ENCODE measurements around the gene PANK4.
A peak's percentile ranks its signal among the peaks of the same experiment; 100 is the strongest.
"Not testable (repeated sequence)": the region's sequence is repeated elsewhere in the genome, so short reads cannot be mapped to it uniquely, and the experiment has no call there.

The PANK4 gene

GRCh38 chr1:2525920-2526823, at the start of gene PANK4:
Gene PANK4 (minus strand): TSS chr1:2526596. CDS start chr1:2526587, 9 bp downstream.
- DNase-seq (ENCODE audit: low spot score) = peak; percentile 96

DNA sequence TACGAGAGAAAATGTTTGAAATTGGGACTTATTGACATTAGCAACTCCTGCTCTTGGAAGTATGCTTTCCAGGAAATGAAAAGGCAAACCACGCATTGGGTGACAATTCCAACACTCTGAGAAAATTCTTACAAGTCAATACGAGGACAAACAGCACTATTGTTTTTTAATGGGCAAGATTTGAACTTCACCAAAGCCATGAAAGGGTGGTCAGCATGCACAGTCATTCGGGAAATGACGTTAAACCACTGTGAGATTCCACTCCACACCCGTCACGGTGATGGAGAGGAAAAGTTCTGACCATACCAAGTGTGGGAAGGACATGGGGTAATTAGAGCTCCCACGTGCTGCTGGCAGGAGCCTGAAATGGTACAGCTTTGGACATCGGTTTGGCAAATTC, 48.0 kb upstream of the PANK4 start:
- no peak for DNase-seq (ENCODE audit: low spot score)

DNA sequence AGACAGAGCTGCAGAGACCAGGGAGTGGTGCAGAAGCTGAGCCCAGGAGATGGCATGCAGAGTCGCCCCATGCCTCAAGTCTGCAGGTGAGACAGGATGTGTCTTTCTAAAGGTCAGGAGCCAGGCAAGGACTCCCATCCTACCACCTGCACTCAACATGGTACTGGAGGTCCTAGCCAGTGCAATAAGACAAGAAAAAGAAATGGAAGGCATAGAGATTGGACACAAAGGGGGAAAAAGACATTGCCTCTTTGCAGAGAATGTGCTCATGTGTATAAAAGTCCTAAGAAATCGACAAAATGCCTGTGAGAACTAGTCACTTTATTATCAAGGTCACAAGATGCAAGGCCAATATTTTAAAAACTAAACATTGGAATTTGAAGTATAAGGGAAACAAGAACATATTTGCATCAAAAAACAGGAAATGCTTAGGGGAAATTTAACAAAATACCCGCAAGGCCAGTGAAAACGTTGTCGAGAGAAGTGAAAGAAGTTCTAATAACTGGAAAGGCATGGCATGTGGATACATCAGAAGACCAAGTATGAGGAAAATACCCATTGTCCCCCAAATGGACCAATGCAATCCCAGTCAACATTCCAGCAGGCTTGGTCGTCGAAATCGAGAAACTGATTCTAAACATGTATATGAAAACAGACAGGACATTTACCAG, 47.0 kb upstream of the PANK4 start:
- DNase-seq (ENCODE audit: low spot score) = no peak

DNA sequence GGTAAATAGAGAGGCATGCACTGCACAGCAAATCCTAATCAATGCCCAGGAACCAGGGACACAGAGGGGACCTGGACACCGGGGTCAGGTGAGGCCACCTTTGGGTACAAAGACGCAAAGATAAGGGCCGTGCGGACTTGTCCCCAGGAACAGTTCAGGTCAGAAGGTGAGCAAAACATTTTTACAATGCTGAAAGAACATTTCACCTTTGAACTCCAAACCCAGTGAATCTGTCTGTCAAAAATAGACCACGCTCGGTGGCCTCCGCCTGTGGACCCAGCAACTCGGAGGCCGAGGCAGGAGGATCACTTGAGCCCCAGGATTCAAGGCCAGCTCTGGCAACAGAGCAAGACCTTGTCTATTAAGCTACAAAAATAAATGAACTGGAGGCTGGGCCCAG, 45.0 kb upstream of the PANK4 start:
- no peak for DNase-seq (ENCODE audit: low spot score)

DNA sequence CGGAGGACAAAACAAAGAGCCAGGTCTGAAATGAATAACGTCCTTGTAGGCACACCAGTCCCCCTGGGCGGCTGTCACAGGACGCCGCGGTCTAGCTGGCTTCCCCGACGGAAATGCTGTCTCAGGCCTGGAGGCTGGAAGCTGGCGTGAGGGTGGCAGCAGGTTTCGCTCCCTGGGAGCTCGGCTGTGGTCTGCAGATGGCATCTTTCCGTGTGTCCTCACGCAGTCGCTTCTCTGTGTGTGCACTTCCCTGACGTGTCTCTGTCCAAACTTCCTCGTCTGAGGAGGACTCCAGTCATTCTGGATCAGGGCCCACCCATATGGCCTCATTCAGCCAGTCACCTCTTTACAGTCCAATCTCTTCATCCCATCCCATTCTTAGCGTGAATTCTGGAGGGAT, 43.9 kb upstream of the PANK4 start:
- no peak for DNase-seq (ENCODE audit: low spot score)

- DNase-seq (ENCODE audit: low spot score) = not testable (repeated sequence)
These were observed 43.3 kb upstream of the PANK4 start for GRCh38 chr1:2569703-2570102.

DNA sequence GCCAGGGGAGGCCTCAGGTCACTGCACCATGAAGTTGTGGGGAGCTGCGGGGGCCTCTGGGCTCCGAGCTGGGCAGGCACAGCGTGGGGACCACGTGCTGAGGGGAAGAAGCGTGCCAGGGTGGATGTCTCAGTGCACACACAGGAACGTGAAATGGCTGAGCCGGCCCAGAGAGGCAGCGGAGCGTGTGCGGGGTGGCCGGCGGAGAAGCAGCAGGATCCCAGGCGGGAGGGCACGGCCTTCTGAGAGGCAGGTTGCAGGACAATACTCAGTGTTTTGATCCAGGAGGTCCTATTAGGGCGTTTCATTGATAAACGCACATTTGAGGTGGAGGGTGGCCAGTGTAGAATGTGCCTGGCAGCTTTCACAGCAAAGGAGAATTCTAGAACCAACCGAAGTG, 42.7 kb upstream of the PANK4 start:
- no peak for DNase-seq (ENCODE audit: low spot score)

DNA sequence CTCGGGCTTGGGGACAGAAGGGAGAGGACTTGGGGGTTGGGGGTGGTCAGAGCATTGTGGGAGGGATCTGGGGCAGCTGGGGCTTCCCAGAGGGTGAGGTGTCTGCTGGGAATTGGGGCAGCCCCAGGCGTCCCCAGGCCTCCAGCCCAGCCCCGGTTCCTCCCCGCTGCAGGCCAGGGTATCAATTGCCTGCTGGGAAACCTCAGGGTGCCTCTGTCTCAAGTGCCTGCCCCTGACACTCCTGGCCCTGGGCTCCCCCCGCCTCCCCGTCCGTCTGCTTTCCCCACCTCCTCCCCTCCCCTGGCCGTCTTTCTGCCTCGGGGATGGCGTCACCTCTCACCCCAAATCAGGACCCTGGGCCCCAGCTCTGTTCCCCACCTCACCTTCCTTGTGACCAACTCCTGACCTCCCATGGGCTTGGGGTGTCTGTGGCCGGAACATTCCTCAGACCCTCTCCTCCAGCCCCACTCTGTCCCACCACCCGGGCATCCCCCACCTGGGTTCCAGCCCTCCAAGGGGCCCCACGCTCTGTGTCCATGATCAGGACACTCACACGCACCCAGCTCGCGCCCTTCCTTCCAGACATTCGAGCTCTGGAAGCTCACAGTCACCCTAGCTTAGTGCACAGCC, 41.9 kb upstream of the PANK4 start:
- DNase-seq (ENCODE audit: low spot score) = not testable (repeated sequence)

- DNase-seq (ENCODE audit: low spot score) = no peak
These were observed 40.8 kb upstream of the PANK4 start for GRCh38 chr1:2567083-2567679.

DNA sequence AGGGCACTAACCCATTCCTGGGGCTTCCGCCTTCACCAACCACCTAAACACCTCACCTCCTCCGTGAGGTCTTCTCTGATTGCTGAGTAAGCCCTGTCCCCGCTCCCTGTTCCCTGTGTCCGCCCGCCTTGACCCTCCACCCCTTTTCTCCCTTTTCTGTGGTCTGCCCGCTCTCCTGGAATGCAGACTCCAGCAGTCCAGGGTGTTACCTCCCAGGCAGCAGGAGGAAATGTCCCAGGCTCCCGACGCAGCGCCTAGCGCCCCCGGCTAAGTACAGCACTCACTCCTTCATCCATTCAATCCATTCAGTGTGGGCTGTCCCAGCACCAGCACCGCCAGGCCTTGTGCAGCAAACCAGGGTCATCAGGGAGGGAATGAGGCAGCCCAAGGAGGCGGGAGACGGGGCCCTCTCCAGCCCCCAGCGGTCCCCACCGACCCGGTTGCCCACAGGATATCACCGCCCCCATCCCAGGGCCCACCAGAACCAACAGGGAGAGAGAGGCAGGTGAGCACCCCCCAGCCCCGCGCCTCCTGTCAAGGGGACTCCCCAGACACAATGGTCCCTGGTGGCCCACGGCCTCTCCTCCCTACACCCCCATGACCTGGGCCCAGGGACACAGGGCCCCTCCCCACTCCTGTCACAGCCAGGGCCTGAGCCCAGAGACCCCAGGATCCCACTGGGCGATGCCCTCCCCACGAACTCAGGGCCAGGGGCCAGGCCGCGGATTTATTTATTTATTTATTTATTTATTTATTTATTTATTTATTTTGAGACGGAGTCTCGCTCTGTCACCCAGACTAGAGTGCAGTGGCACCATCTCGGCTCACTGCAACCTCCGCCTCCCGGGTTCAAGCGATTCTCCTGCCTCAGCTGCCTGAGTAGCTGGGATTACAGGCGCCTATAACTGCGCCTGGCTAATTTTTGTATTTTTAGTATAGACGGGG, 40.0 kb upstream of the PANK4 start:
- no peak for DNase-seq (ENCODE audit: low spot score)

- DNase-seq (ENCODE audit: low spot score) = no peak
These were observed 38.5 kb upstream of the PANK4 start for GRCh38 chr1:2564815-2565374.

DNA sequence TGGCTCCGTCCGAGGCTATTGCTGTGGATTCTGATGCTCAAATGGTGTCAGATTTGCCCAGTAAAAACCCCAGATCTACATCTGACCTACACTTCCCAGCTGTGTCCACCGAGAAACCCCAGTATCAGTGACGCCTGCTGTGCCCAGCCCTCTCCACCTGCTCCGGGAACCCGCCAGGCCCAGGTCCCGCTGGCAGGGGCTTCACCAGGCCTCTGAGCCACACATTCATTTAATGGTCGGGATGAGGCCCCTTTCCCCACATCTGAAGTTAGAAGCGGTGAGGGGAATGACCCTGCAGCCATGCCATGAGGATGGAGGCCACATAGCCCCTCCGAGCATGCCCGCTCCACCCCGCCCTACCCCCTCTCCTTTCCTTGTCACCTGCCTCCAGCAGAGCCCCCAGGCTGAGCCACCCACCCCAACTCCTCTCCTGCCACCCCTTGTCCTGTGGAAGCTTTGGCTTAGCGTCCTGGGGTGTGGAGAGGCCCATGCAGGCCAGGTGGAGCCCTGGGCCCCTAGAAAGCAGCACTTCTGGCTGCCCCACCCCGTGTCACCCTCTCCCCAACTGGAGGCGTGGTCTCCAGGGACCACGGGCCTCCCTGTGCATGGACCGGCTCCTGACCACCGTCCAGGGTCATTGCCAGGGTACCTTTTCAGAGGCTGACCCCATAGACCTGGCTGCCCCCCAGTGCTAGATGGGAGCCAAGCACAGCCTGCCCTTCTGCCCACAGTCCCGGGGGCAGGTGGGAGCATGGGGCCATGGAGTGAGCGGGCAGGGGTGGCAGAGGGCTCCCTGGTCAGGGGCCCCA, 37.8 kb upstream of the PANK4 start:
- no peak for DNase-seq (ENCODE audit: low spot score)

- DNase-seq (ENCODE audit: low spot score) = no peak
These were observed 36.8 kb upstream of the PANK4 start for GRCh38 chr1:2563205-2563604.

GRCh38 chr1:2561898-2562895, 35.8 kb upstream of the PANK4 start:
- DNase-seq (ENCODE audit: low spot score) = no peak

GRCh38 chr1:2561446-2561845, 35.0 kb upstream of the PANK4 start:
- DNase-seq (ENCODE audit: low spot score) = no peak

DNA sequence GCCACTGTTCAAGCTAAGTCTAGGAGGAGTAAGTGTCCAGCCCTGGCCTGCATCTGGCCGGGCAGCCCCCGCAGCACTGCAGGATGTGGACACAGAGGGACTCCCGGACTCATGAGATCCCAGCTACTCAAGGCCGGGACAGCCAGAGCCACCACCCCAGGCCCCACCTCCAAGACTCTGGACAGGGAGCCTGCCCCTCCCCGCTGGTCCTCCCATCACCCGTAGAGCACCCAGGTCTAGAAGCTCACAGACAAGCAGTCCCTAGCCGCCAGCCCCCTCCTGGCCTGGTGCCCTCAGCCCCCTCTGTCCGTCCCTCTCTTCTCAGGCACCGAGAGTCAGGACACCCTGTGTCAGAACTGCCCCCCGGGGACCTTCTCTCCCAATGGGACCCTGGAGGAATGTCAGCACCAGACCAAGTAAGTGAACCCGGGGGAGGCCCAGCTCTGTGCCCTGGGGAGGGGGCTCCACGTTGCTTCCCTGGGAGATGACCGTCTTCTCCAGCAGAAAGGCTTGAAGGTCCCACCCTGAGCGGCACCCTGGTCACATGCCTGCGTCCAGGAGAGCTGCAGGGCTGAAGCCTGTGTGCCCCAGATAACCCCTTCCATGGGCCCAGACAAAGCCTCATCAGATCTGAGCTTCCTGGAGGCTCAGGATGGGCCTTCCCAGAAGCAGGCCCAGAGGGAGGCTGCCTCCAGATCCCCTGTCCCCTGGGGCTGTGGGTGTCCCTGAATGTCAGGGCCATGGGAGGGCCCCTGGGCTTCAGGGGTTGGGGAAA, 34.1 kb upstream of the PANK4 start:
- DNase-seq (ENCODE audit: low spot score) = no peak

DNA sequence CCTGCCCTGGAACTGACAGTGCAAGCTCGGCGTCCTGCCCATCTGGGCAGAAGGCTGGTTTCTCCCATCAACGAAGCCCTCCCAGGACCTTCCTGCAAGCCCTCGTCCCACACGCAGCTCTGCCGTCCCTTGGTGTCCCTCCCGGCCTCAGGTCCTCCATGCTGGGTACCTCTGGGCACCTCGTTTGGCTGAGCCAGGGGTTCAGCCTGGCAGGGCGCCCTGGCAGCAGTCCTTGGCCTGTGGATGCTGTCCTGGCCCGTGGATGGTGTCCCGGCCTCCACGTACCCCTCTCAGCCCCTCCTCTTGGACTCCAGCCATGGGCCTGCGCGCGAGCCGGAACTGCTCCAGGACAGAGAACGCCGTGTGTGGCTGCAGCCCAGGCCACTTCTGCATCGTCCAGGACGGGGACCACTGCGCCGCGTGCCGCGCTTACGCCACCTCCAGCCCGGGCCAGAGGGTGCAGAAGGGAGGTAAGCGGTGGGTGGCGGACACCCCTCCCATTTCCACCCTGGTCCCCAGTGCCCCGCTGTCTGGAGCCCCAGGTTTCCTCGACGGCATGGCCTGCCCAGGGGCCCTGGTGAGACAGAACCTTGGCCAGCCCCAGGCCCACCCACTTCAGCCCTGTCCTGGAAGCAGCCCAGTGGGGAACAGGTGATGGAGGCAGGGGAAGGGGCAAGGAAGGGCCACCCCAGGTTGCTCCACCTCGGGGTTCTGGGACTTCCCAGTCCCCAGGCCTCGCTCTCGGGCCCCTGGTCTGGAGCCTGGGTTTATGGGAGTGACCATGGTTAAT, 33.3 kb upstream of the PANK4 start:
- no peak for DNase-seq (ENCODE audit: low spot score)
